D721Med (cell line): ENCODE results near the gene ZNF69.
"Not testable (repeated sequence)": the region's sequence is repeated elsewhere in the genome, so short reads cannot be mapped to it uniquely, and the experiment has no call there.

Experiments used
- DNase-seq: peaks from one replicate; pipeline ENCODE4 v3.0.0; 2011; ENCODE audit warnings: low spot score; ENCODE audit not compliant: insufficient read length
- FAIRE-seq: peaks from 2 replicates; lab custom pipeline; 2011; peaks lifted over from hg19 to GRCh38; lab: Jason Lieb, UNC
- TF ChIP-seq, protein P1 (sequence below): IDR thresholded peaks from 2 replicates; pipeline ENCODE4 v1.5.1; 2012; ENCODE audit warnings: mild to moderate bottlenecking, control low read depth; ENCODE audit not compliant: insufficient read depth; ENCODE audit errors: missing control alignments

ZNF69 gene

GRCh38 chr19:11856596-11857250, 30.9 kb upstream of the ZNF69 start:
- FAIRE-seq (no peak), DNase-seq (no peak)
- TF ChIP-seq, protein P1, sequence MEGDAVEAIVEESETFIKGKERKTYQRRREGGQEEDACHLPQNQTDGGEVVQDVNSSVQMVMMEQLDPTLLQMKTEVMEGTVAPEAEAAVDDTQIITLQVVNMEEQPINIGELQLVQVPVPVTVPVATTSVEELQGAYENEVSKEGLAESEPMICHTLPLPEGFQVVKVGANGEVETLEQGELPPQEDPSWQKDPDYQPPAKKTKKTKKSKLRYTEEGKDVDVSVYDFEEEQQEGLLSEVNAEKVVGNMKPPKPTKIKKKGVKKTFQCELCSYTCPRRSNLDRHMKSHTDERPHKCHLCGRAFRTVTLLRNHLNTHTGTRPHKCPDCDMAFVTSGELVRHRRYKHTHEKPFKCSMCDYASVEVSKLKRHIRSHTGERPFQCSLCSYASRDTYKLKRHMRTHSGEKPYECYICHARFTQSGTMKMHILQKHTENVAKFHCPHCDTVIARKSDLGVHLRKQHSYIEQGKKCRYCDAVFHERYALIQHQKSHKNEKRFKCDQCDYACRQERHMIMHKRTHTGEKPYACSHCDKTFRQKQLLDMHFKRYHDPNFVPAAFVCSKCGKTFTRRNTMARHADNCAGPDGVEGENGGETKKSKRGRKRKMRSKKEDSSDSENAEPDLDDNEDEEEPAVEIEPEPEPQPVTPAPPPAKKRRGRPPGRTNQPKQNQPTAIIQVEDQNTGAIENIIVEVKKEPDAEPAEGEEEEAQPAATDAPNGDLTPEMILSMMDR = no peak

DNA sequence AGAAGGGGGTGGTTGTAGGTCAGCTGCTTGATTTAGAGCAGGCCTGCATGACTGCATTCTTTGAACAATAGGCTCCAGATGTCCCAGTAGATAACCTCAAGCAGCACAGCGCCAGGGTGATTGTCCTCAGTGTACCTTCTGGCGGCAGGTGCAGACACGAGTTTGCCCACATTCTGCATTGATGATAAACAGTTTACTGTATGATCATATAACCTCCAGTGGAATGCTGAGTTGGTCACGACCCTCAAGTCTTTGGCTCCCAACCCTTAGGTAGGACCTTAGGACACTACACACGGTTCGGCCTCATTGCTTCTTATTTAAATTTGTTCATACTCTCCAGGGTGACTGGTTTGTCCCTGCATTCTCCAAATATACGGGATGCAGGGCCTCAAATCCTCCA, 26.9 kb upstream of the ZNF69 start:
- TF ChIP-seq, protein P1 = no peak
- FAIRE-seq (no peak), DNase-seq (no peak)

- TF ChIP-seq, protein P1 = no peak
- DNase-seq = no peak
- FAIRE-seq = no peak
Observed at GRCh38 chr19:11861301-11861700, 26.3 kb upstream of the ZNF69 start.

DNA sequence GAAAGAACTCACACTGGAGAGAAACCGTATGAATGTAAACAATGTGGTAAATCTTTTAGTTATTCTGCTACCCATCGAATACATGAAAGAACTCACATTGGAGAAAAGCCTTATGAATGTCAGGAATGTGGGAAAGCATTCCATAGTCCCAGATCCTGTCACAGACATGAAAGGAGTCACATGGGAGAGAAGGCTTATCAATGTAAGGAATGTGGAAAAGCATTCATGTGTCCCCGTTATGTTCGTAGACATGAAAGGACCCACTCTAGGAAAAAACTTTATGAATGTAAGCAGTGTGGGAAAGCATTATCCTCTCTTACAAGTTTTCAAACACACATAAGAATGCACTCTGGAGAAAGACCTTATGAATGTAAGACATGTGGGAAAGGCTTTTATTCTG, 19.8 kb upstream of the ZNF69 start:
- DNase-seq, FAIRE-seq: not testable (repeated sequence)

DNA sequence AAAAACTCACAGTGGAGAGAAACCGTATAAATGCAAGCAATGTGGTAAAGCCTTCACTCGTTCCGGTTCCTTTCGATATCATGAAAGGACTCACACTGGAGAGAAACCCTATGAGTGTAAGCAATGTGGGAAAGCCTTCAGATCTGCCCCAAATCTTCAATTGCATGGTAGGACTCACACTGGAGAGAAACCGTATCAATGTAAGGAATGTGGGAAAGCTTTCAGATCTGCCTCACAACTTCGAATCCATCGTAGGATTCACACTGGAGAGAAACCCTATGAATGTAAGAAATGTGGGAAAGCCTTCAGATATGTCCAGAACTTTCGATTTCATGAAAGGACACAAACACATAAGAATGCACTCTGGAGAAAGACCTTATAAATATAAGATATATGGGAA, 19.4 kb upstream of the ZNF69 start:
- FAIRE-seq (no peak), DNase-seq (no peak)
- TF ChIP-seq, protein P1 = no peak

DNA sequence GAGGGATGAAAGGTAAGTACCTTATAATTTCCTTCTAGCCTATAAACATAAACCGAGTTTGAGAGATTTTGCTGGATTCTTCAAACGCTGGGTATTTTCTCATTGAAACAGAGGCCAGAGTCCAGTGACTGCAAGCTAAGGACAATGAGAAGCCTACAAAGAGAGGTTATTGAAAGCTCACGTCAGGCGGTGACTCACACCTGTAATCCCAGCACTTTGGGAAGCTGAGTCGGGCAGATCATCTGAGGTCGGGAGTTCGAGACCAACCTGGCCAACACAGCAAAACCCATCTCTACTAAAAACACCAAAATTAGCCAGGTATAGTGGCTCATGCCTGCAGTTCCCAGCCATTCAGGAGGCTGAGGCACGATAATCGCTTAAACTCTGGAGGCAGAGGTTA, 15.0 kb upstream of the ZNF69 start:
- DNase-seq = no peak
- FAIRE-seq = no peak
- TF ChIP-seq, protein P1 = no peak

DNA sequence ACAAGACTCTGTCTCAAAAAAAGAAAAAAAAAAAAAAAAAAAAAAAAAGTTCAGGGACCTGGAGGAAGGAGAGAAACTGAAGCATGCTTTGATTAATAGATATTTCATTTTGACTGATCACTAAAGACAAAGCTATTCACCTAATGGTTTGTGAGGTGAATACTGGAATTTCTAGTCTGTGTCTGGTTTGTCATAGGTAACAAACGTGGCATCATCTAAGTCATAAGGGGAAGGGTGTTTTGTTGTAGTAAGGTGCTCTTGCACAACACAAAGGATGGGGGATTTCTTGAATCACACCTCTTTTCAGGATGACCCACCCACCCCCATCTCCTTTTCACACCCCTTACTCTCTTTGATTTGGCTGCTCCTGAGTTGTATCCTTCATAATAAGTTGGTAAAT, 13.8 kb upstream of the ZNF69 start:
- DNase-seq (no peak), FAIRE-seq (no peak)
- TF ChIP-seq, protein P1 = no peak

DNA sequence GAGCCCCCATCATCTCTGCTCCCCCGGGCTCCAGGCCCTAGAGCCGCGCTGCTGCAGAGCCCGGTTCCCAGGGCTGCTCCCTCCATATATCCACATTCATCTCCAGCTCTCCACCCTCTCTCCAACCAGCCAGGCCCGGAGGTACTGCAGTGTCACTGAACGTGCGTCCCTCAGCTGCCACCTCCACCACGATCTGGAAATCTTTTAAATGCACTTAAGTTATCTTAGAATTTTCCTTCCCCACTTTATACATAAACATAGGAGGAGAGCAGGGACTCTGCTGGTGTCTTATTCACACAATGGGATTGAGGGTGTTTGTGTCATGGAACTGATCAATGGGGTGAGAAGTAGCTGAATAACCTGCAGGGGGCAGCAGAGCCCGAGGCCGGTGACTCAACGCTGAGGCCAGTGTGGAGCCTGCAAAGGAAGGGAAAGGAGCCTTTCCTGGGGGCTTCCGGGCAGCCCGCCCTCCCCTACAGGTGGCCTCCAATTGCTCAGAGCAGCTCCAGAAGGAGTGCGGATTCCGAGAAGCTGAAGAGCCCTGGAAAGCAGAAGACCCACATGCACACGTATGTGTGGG, 7.8 kb upstream of the ZNF69 start:
- FAIRE-seq, DNase-seq: not testable (repeated sequence)
